Tibial nerve (tissue), 4 donors: Measurements from ENCODE around the gene UGT1A8.

Experiments used
- CTCF ChIP-seq, 5 experiments: fragments of 200-600 bp in 3 of 5; fragments of 450-650 bp in 2 of 5; sonication (generic) in 3 of 5; IDR thresholded peaks; one replicate each; pipeline ENCODE4 v1.5.1; 2016 to 2019; ENCODE audit warnings: antibody characterized with exemption in 5 of 5, mild to moderate bottlenecking in 3 of 5, moderate library complexity in 2 of 5
- EP300 ChIP-seq, 2 donors: sonication (generic); formaldehyde crosslinking; IDR thresholded peaks; one replicate each; pipeline ENCODE4 v1.6.1; 2017; ENCODE audit warnings: antibody characterized with exemption in 2 of 2, mild to moderate bottlenecking in 1 of 2
- POLR2A ChIP-seq, 2 donors: fragments of 450-650 bp; IDR thresholded peaks; one replicate each; pipeline ENCODE4 v1.6.1; 2017; ENCODE audit warnings: antibody characterized with exemption in 2 of 2, mild to moderate bottlenecking in 2 of 2, moderate library complexity in 2 of 2

DNA sequence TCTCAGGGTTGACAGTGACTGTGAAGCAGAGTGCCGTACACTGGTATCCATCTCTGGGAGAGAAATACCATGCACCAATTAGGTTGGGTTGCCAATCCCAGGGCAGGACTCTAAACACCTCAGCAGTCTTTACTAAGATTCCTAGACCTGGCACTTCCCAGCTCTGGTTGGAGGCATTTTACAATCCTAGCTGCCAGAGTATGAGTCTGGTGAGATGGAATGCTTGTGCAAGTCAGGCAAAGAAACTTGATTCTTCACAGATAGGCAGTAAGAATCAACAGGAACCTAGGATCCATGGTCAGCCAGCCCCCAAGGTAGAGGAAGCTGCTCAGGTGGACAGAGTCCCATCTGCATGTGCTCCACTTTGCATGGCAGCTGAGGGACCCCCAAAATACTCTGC is 89.3 kb downstream of the UGT1A8 start:
- TF ChIP-seq CTCF (IDR thresholded peaks at IDR 0.05), result no peak
- no peak for TF ChIP-seq POLR2A (IDR thresholded peaks at IDR 0.05)
- no peak for TF ChIP-seq EP300 (IDR thresholded peaks at IDR 0.05)
